Chondrocyte (in vitro differentiated cells): ENCODE results near the gene AP3S2. TPM values are rescaled to one million over a fixed set of nuclear protein-coding genes. Genes with fewer than 3 reads are reported as not detected.

Source experiments
- DNase-seq: peaks from one replicate; pipeline ENCODE4 v3.0.0; 2021; ENCODE audit warnings: mixed read lengths, low spot score
- H3K27ac Mint-ChIP-seq: one replicate; pipeline ENCODE4 v1.8.0; 2021; ENCODE audit warnings: mild to moderate bottlenecking, moderate library complexity, mixed read lengths; ENCODE audit not compliant: unreplicated experiment
- H3K27me3 Mint-ChIP-seq: 2 replicates; pipeline ENCODE4 v1.8.0; 2021; ENCODE audit warnings: low read depth, mixed read lengths
- H3K36me3 Mint-ChIP-seq: 2 replicates; pipeline ENCODE4 v1.8.0; 2021; ENCODE audit warnings: low read depth, mixed read lengths
- H3K4me1 Mint-ChIP-seq: 2 replicates; pipeline ENCODE4 v1.8.0; 2021; ENCODE audit warnings: low read depth, mild to moderate bottlenecking, mixed read lengths
- H3K4me3 Mint-ChIP-seq: one replicate; pipeline ENCODE4 v1.8.0; 2021; ENCODE audit warnings: mild to moderate bottlenecking, moderate library complexity, mixed read lengths; ENCODE audit not compliant: unreplicated experiment
- H3K9me3 Mint-ChIP-seq: 2 replicates; pipeline ENCODE4 v1.8.0; 2021; ENCODE audit warnings: low read depth, mixed read lengths
- CTCF ChIP-seq: fragments of 200-600 bp; sonication (generic); IDR thresholded peaks from 2 replicates; pipeline ENCODE4 v1.5.0; 2021; ENCODE audit warnings: antibody characterized with exemption, mild to moderate bottlenecking, moderate library complexity
- total RNA-seq: library from RNA; stranded (reverse); gene quantifications from 3 replicates; pipeline ENCODE4 v1.2.1, GENCODE V29; 2021

AP3S2 gene
- total RNA-seq, 1 donor from 2014 or later = 24.4 TPM

GRCh38 chr15:89936051-89936785, 42.4 kb upstream of the AP3S2 start:
- Mint-ChIP-seq H3K4me1 (no peaks in the 10 kb centered on the region), H3K4me3 (no peak overlapping the region), H3K27ac (no peak overlapping the region), H3K36me3 (no peaks in the 10 kb centered on the region), H3K27me3 (peaks cover 2% of the 10 kb centered on the region), H3K9me3 (peaks cover 2% of the 10 kb centered on the region)
- no peak for TF ChIP-seq CTCF
- DNase-seq = no peak

GRCh38 chr15:89932880-89933279, 39.1 kb upstream of the AP3S2 start:
- no peaks in the 10 kb centered on the region for H3K27me3 Mint-ChIP-seq
- peaks cover under 1% of the 10 kb centered on the region for H3K9me3 Mint-ChIP-seq
- H3K4me3 Mint-ChIP-seq = no peak overlapping the region
- no peaks in the 10 kb centered on the region for H3K4me1 Mint-ChIP-seq
- no peak for TF ChIP-seq CTCF
- DNase-seq = no peak
- H3K36me3 Mint-ChIP-seq = no peaks in the 10 kb centered on the region
- H3K27ac Mint-ChIP-seq = no peak overlapping the region

GRCh38 chr15:89928421-89928820, 34.6 kb upstream of the AP3S2 start:
- H3K4me3 Mint-ChIP-seq = no peak overlapping the region
- no peaks in the 10 kb centered on the region for H3K9me3 Mint-ChIP-seq
- H3K27me3 Mint-ChIP-seq = peaks cover 2% of the 10 kb centered on the region
- H3K4me1 Mint-ChIP-seq = no peaks in the 10 kb centered on the region
- H3K36me3 Mint-ChIP-seq = no peaks in the 10 kb centered on the region
- no peak for DNase-seq
- no peak for TF ChIP-seq CTCF
- no peak overlapping the region for H3K27ac Mint-ChIP-seq

DNA sequence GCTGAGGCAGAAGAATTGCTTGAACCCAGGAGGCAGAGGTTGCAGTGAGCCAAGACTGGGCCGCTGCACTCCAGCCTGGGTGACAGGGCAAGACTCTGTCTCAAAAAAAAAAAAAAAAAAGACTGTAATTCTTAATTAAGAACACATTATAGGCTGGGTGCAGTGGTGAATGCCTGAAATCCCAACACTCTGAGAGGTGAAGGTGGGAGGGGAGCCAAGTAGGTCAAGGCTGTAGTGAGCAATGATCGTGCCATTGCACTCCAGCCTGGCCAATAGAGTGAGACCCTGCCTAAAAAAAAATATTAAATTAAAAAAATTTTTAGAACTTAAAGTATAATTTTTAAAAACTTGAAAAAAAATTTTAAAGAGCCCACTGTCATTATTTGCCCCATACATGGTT, 32.4 kb upstream of the AP3S2 start:
- H3K27me3 Mint-ChIP-seq = peaks cover 2% of the 10 kb centered on the region
- H3K9me3 Mint-ChIP-seq = no peaks in the 10 kb centered on the region
- no peaks in the 10 kb centered on the region for H3K4me1 Mint-ChIP-seq
- H3K27ac Mint-ChIP-seq = no peak overlapping the region
- no peaks in the 10 kb centered on the region for H3K36me3 Mint-ChIP-seq
- TF ChIP-seq CTCF = no peak
- H3K4me3 Mint-ChIP-seq = no peak overlapping the region
- DNase-seq = no peak

DNA sequence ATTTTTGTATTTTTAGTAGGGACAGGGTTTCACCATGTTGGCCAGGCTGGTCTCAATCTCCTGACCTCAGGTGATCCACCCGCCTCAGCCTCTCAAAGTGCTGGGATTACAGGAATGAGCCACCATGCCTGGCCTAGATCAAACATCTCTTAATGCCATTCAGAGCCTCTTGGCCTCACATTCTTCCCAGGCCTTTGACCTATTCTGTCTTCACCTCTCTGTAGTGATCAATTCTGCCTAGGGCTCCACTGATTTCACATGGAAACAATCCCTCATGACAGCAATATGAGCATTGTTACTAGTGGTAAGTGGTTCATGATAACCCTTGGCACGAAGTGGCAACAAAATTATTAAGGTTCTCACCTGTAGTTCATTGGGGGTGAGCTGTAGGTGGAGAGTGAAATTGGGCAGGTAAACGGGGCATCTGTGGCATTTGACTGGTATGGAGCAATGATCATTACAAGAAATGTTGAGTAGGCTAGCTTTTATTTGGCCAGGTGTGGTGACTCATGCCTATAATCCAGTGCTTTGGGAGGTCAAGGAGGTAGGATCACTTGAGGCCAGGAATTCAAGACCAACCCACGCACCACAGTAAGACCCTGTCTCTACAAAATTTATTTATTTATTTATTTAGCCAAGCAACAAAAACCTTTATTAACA, 23.8 kb upstream of the AP3S2 start:
- DNase-seq = no peak
- Mint-ChIP-seq H3K9me3 (no peaks in the 10 kb centered on the region), H3K36me3 (no peaks in the 10 kb centered on the region), H3K4me3 (no peak overlapping the region), H3K4me1 (peaks cover 11% of the 10 kb centered on the region), H3K27me3 (no peaks in the 10 kb centered on the region), H3K27ac (no peak overlapping the region)
- TF ChIP-seq CTCF = no peak
